H1 (cell line): ENCODE results near the gene PASK. TPM values are rescaled to one million over a fixed set of nuclear protein-coding genes. Genes with fewer than 3 reads are reported as not detected.

Experiments
- ASH2L ChIP-seq: fragments of 200-600, 300-600 bp; sonication (generic); IDR thresholded peaks from one replicate; pipeline ENCODE4 v1.7.1; 2017; ENCODE audit warnings: low read length
- CREB1 ChIP-seq: IDR thresholded peaks from 2 replicates; pipeline ENCODE4 v1.6.1; 2012; ENCODE audit warnings: inconsistent platforms
- EZH2 ChIP-seq: fragments of 200-600 bp; sonication (generic); IDR thresholded peaks from 2 replicates; pipeline ENCODE4 v1.7.1; 2012; ENCODE audit warnings: low read depth, mild to moderate bottlenecking, moderate library complexity, low read length, inconsistent platforms; ENCODE audit not compliant: severe bottlenecking
- FOSL1 ChIP-seq: IDR thresholded peaks from 2 replicates; pipeline ENCODE4 v1.6.1; 2011; ENCODE audit warnings: mild to moderate bottlenecking, low read depth, low read length, moderate library complexity; ENCODE audit not compliant: insufficient read depth
- GABPA ChIP-seq: IDR thresholded peaks from 2 replicates; pipeline ENCODE4 v1.6.1; 2011; ENCODE audit warnings: mild to moderate bottlenecking, low read length, moderate library complexity, borderline replicate concordance; ENCODE audit not compliant: insufficient read depth
- GTF2F1 ChIP-seq: IDR thresholded peaks from 2 replicates; pipeline ENCODE4 v1.6.1; 2012; ENCODE audit warnings: low read depth, low read length, improper control_type of control experiment, borderline replicate concordance
- KDM1A ChIP-seq: fragments of 200-600, 300-600 bp; sonication (generic); IDR thresholded peaks from 2 replicates; pipeline ENCODE4 v1.7.1; 2016; ENCODE audit warnings: mild to moderate bottlenecking, low read length, borderline replicate concordance
- NRF1 ChIP-seq: IDR thresholded peaks from 2 replicates; pipeline ENCODE4 v1.6.1; 2011; ENCODE audit warnings: mild to moderate bottlenecking, low read depth, low read length, improper control_type of control experiment
- PHF8 ChIP-seq: fragments of 200-600 bp; sonication (generic); conservative IDR thresholded peaks from 2 replicates; pipeline ENCODE4 v1.7.1; 2012; ENCODE audit warnings: low read depth, mild to moderate bottlenecking, inconsistent platforms, low read length, moderate library complexity
- RBBP5 ChIP-seq: IDR thresholded peaks from 2 replicates; pipeline ENCODE4 v1.7.1; 2012; ENCODE audit warnings: low read depth, mild to moderate bottlenecking, inconsistent platforms, low read length, moderate library complexity, borderline replicate concordance
- RXRA ChIP-seq: IDR thresholded peaks from 2 replicates; pipeline ENCODE4 v1.6.1; 2011; ENCODE audit warnings: low read depth, mild to moderate bottlenecking, low read length, moderate library complexity; ENCODE audit not compliant: insufficient read depth
- SIN3A ChIP-seq, 2 experiments: IDR thresholded peaks in 1 of 2; conservative IDR thresholded peaks in 1 of 2; 2 replicates each; pipeline ENCODE4 v1.6.1; 2011 to 2012; ENCODE audit warnings: low read length in 2 of 2, improper control_type of control experiment in 1 of 2, low read depth in 1 of 2, mild to moderate bottlenecking in 1 of 2
- SIRT6 ChIP-seq: IDR thresholded peaks from one replicate; pipeline ENCODE4 v1.7.1; 2012; ENCODE audit warnings: low read length, inconsistent platforms
- SIX5 ChIP-seq: IDR thresholded peaks from 2 replicates; pipeline ENCODE4 v1.6.1; 2011; ENCODE audit warnings: mild to moderate bottlenecking, low read depth, low read length
- TCF12 ChIP-seq: IDR thresholded peaks from 2 replicates; pipeline ENCODE4 v1.6.1; 2011; ENCODE audit warnings: low read depth, mild to moderate bottlenecking, low read length
- ZNF274 ChIP-seq: IDR thresholded peaks from 2 replicates; pipeline ENCODE4 v1.7.0; 2012; ENCODE audit warnings: low read length, borderline replicate concordance; ENCODE audit errors: extremely low read depth
- polyA plus RNA-seq, 7 experiments: library from polyadenylated mRNA; depleted of rRNA in 3 of 7; stranded (reverse) in 5 of 7; unstranded in 2 of 7; fragments of >200 nt in 5 of 7; fragments of 200-250 nt in 2 of 7; gene quantifications; 1 replicate in 5 of 7; 2 replicates in 1 of 7; 4 replicates in 1 of 7; pipeline versions ENCODE4 v1.2.1 to v1.2.3, GENCODE V29; 2011 to 2013; ENCODE audit warnings: missing spikeins in 2 of 7, mixed read lengths in 2 of 7
- total RNA-seq: library from RNA; stranded (reverse); fragmentation: NEBNext Ultra II Directional; extraction: Animal tissue kit (Norgen Biotek cat#: 25700); gene quantifications from 2 replicates; pipeline ENCODE4 v1.2.1, GENCODE V29; 2021
- TF ChIP-seq, protein P1 (sequence below), 3 experiments: IDR thresholded peaks; 1 replicate in 2 of 3; 2 replicates in 1 of 3; pipeline versions ENCODE4 v1.5.1 to v1.6.1; 2011; ENCODE audit warnings: low read length in 3 of 3, mild to moderate bottlenecking in 3 of 3, inconsistent platforms in 2 of 3, low read depth in 1 of 3, moderate library complexity in 1 of 3; ENCODE audit not compliant: insufficient read depth in 1 of 3; ENCODE audit errors: control extremely low read depth in 1 of 3
- TF ChIP-seq, protein P2 (sequence below): IDR thresholded peaks from 2 replicates; pipeline ENCODE4 v1.6.1; 2012; ENCODE audit warnings: low read length, inconsistent platforms
- TF ChIP-seq, protein P3 (sequence below): IDR thresholded peaks from 2 replicates; pipeline ENCODE4 v1.6.1; 2012; ENCODE audit warnings: inconsistent platforms
- TF ChIP-seq, protein P4 (sequence below): IDR thresholded peaks from 2 replicates; pipeline ENCODE4 v1.6.1; 2012; ENCODE audit warnings: inconsistent platforms

The PASK gene
- total and polyA plus RNA-seq, 2 of the 8 experiments (the other 6 are each of a cell fraction or from before 2014, with no cell fraction given): 20.5 to 66.1 TPM

DNA sequence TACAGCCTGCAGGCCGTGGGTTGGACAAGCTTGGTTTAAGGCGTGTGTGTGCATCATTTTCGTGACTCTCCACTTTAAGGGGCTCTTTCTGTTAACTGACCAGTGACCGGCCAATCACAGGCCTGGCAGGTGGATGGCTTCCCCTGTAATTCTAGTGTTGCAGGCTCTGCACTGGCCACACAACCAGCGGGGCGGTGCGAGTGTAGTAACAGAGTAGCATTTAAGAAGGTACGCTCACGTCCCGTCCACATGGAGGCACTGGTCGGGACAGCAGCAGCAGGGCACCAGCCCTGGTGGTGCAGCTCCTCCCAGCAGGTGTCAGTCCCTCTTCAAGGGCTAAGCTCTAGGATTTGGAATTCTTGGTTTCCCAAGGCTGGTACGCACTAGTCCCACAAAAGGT is 31.2 kb upstream of the PASK start (continued):
- TF ChIP-seq, protein P1, sequence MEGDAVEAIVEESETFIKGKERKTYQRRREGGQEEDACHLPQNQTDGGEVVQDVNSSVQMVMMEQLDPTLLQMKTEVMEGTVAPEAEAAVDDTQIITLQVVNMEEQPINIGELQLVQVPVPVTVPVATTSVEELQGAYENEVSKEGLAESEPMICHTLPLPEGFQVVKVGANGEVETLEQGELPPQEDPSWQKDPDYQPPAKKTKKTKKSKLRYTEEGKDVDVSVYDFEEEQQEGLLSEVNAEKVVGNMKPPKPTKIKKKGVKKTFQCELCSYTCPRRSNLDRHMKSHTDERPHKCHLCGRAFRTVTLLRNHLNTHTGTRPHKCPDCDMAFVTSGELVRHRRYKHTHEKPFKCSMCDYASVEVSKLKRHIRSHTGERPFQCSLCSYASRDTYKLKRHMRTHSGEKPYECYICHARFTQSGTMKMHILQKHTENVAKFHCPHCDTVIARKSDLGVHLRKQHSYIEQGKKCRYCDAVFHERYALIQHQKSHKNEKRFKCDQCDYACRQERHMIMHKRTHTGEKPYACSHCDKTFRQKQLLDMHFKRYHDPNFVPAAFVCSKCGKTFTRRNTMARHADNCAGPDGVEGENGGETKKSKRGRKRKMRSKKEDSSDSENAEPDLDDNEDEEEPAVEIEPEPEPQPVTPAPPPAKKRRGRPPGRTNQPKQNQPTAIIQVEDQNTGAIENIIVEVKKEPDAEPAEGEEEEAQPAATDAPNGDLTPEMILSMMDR (IDR thresholded peaks at IDR 0.05; ENCODE audit: control extremely low read depth in 1 of 3, insufficient read depth in 1 of 3, low read depth in 1 of 3, low read length in 3 of 3): peak in 2 of 3 experiments; percentile 68 to 76; a peak in 3 of 4 replicates
- TF ChIP-seq SIX5 (no peak), EZH2 (no peak), KDM1A (no peak), GTF2F1 (no peak), ASH2L (no peak), RXRA (no peak), PHF8 (no peak), SIN3A (conservative IDR thresholded peaks at IDR 0.05 in 1 of 2, IDR thresholded peaks at IDR 0.05 in 1 of 2; ENCODE audit: low read depth in 1 of 2, low read length in 2 of 2) (no peak), TCF12 (no peak), GABPA (no peak), ZNF274 (no peak), FOSL1 (no peak), CREB1 (peak; percentile 33; the same call in 1 of the 2 replicates), SIRT6 (no peak), RBBP5 (no peak), NRF1 (no peak)
- TF ChIP-seq, protein P2, sequence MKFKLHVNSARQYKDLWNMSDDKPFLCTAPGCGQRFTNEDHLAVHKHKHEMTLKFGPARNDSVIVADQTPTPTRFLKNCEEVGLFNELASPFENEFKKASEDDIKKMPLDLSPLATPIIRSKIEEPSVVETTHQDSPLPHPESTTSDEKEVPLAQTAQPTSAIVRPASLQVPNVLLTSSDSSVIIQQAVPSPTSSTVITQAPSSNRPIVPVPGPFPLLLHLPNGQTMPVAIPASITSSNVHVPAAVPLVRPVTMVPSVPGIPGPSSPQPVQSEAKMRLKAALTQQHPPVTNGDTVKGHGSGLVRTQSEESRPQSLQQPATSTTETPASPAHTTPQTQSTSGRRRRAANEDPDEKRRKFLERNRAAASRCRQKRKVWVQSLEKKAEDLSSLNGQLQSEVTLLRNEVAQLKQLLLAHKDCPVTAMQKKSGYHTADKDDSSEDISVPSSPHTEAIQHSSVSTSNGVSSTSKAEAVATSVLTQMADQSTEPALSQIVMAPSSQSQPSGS: no peak
- TF ChIP-seq, protein P3, sequence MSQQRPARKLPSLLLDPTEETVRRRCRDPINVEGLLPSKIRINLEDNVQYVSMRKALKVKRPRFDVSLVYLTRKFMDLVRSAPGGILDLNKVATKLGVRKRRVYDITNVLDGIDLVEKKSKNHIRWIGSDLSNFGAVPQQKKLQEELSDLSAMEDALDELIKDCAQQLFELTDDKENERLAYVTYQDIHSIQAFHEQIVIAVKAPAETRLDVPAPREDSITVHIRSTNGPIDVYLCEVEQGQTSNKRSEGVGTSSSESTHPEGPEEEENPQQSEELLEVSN: no peak; the same call in 1 of the 2 replicates
- TF ChIP-seq, protein P4, sequence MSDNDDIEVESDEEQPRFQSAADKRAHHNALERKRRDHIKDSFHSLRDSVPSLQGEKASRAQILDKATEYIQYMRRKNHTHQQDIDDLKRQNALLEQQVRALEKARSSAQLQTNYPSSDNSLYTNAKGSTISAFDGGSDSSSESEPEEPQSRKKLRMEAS: peak; percentile 71
